A172 (cell line): ENCODE data around the gene FANCE. TPM values are rescaled to one million over a fixed set of nuclear protein-coding genes. Genes with fewer than 3 reads are reported as not detected.

Source experiments
- DNase-seq: peaks from one replicate; pipeline ENCODE4 v3.0.0-alpha.2; 2015; ENCODE audit warnings: low spot score
- total RNA-seq: library from RNA; depleted of rRNA; stranded (reverse); fragments of >200 nt; shearing (Covaris generic); gene quantifications from 2 replicates; pipeline ENCODE4 v1.2.3, GENCODE V29; 2014

FANCE gene
- total RNA-seq, 1 experiment from 2014 or later, result 13.9 TPM

- DNase-seq, result peak; percentile 83
These were observed 32.8 kb downstream of the FANCE start for GRCh38 chr6:35484921-35485392.

- DNase-seq, result peak; percentile 90
These were observed 33.3 kb downstream of the FANCE start for GRCh38 chr6:35485402-35485877.

GRCh38 chr6:35486005-35486925 lies 34.1 kb downstream of the FANCE start:
- no peak for DNase-seq

- DNase-seq, result peak; percentile 78
These were observed 35.7 kb downstream of the FANCE start for GRCh38 chr6:35487658-35488516.

GRCh38 chr6:35488517-35488862 lies 36.4 kb downstream of the FANCE start:
- DNase-seq, result no peak

GRCh38 chr6:35489066-35489465 lies 36.9 kb downstream of the FANCE start:
- DNase-seq, result no peak

- no peak for DNase-seq
These were observed 38.1 kb downstream of the FANCE start for GRCh38 chr6:35489995-35490791.

- DNase-seq, result no peak
These were observed 38.9 kb downstream of the FANCE start for GRCh38 chr6:35490821-35491557.

GRCh38 chr6:35491558-35492257 lies 39.6 kb downstream of the FANCE start:
- no peak for DNase-seq

- DNase-seq, result no peak
These were observed 40.3 kb downstream of the FANCE start for GRCh38 chr6:35492258-35492973.

- no peak for DNase-seq
These were observed 40.8 kb downstream of the FANCE start for GRCh38 chr6:35492974-35493284.

- DNase-seq, result no peak
These were observed 41.3 kb downstream of the FANCE start for GRCh38 chr6:35493307-35493983.

- DNase-seq, result no peak
These were observed 42.0 kb downstream of the FANCE start for GRCh38 chr6:35494161-35494563.

- DNase-seq, result no peak
These were observed 43.3 kb downstream of the FANCE start for GRCh38 chr6:35495258-35496035.

- peak; percentile 19 for DNase-seq
These were observed 44.1 kb downstream of the FANCE start for GRCh38 chr6:35496036-35496840.

- DNase-seq, result peak; percentile 34
These were observed 44.9 kb downstream of the FANCE start, which contains the start of gene TEAD3 for GRCh38 chr6:35496841-35497570. TEAD3 (minus strand) TSS chr6:35497079.
